Lung (tissue), 12 donors: ENCODE data around the gene ENTPD6. TPM values are rescaled to one million over a fixed set of nuclear protein-coding genes. Genes with fewer than 3 reads are reported as not detected.

Source experiments
- ATAC-seq: fragments of 200-7000 bp; cut with Tn5 transposase; one replicate; pipeline ENCODE4 v1.9.1; 2020; ENCODE audit warnings: moderate number of reproducible peaks; ENCODE audit not compliant: insufficient read depth, low FRiP score
- DNase-seq, 3 donors: peaks; one replicate each; pipeline ENCODE4 v3.0.0-alpha.2; 2013 to 2017
- H3K27ac ChIP-seq, 2 donors: one replicate each; pipeline ENCODE4 v1.5.1; 2013; ENCODE audit warnings: mild to moderate bottlenecking in 2 of 2, moderate library complexity in 2 of 2, control low read depth in 1 of 2, inconsistent platforms in 1 of 2, low read depth in 1 of 2, low read length in 1 of 2
- H3K27me3 ChIP-seq, 3 donors: one replicate each; pipeline ENCODE4 v1.5.1; 2013; ENCODE audit warnings: low read length in 2 of 3; ENCODE audit not compliant: control insufficient read depth in 3 of 3, insufficient read depth in 3 of 3
- H3K36me3 ChIP-seq, 4 donors: one replicate each; pipeline ENCODE4 v1.5.1; 2013; ENCODE audit warnings: low read length in 4 of 4, mild to moderate bottlenecking in 1 of 4, moderate library complexity in 1 of 4; ENCODE audit not compliant: control insufficient read depth in 4 of 4, insufficient read depth in 4 of 4
- H3K4me1 ChIP-seq, 5 donors: one replicate each; pipeline ENCODE4 v1.5.1; 2013; ENCODE audit warnings: low read length in 5 of 5, mild to moderate bottlenecking in 2 of 5, moderate library complexity in 1 of 5; ENCODE audit not compliant: control insufficient read depth in 5 of 5, insufficient read depth in 5 of 5
- H3K4me3 ChIP-seq: one replicate; pipeline ENCODE4 v1.5.1; 2013; ENCODE audit warnings: mild to moderate bottlenecking, control low read depth, moderate library complexity
- H3K9ac ChIP-seq, 2 donors: one replicate each; pipeline ENCODE4 v1.5.1; 2013; ENCODE audit warnings: low read length in 2 of 2, control low read depth in 1 of 2; ENCODE audit not compliant: insufficient read depth in 1 of 2
- H3K9me3 ChIP-seq, 4 donors: one replicate each; pipeline ENCODE4 v1.5.1; 2013; ENCODE audit warnings: low read length in 3 of 4, mild to moderate bottlenecking in 1 of 4, moderate library complexity in 1 of 4; ENCODE audit not compliant: control insufficient read depth in 4 of 4, insufficient read depth in 3 of 4
- CTCF ChIP-seq: IDR thresholded peaks from 2 replicates; pipeline ENCODE4 v1.5.1; 2012; ENCODE audit warnings: mild to moderate bottlenecking; ENCODE audit errors: control extremely low read depth, extremely low read depth
- WGBS, 2 donors: extraction: QIAGEN DNeasy Blood & Tissue Kit; methylation state at CpG; one replicate each; pipeline ENCODE4 v1.1.7; 2013; 5-methylcytosine and 5-hydroxymethylcytosine counted together
- polyA plus RNA-seq, 2 donors: library from polyadenylated mRNA; stranded (reverse); fragments of 200-250 nt; gene quantifications; one replicate each; pipeline ENCODE4 v1.2.1, GENCODE V29; 2013
- total RNA-seq, 2 donors: library from RNA; depleted of rRNA in 1 of 2; stranded (reverse); fragments of >200 nt in 1 of 2; gene quantifications; one replicate each; pipeline ENCODE4 v1.2.1, GENCODE V29; 2014 to 2021
- donor health status: control.
- donor health status: control.
- donor health status: Bipolar disorder and iron deficiency.
- donor health status: healthy.
- donor health status: DM: yes; HTN: yes; CAD: no.

The ENTPD6 gene
- total and polyA plus RNA-seq, 4 donors, result 33.8 to 78.8 (median 52.2) TPM

GRCh38 chr20:25207960-25208534 lies 12.5 kb downstream of the ENTPD6 start:
- Histone ChIP-seq H3K27me3 (no peaks in the 10 kb centered on the region), H3K4me1 (peaks cover 0 to 2% (median 0%) of the 10 kb centered on the region in 5 donors), H3K4me3 (no peak overlapping the region), H3K9ac (no peak overlapping the region), H3K36me3 (peaks cover 0 to 23% (median 10%) of the 10 kb centered on the region in 4 donors), H3K9me3 (no peaks in the 10 kb centered on the region), H3K27ac (no peak overlapping the region)
- no peak for DNase-seq
- 81 to 91% methylated on average over 9 of the region's 9 CpGs for WGBS, 2 donors
- TF ChIP-seq CTCF, result no peak
- ATAC-seq, result no peak

GRCh38 chr20:25209400-25209799 lies 13.9 kb downstream of the ENTPD6 start:
- no peak for ATAC-seq
- no peak for TF ChIP-seq CTCF
- 94 to 96% methylated on average over 1 of the region's 1 CpG for WGBS, 2 donors

GRCh38 chr20:25209911-25210310 lies 14.4 kb downstream of the ENTPD6 start:
- ATAC-seq (no peak), DNase-seq (no peak)
- H3K4me3 ChIP-seq, result no peak overlapping the region
- peaks cover 2 to 34% (median 17%) of the 10 kb centered on the region in 4 donors for H3K36me3 ChIP-seq
- H3K9ac ChIP-seq, result no peak overlapping the region
- WGBS, 2 donors, result 97% methylated on average over 12 of the region's 12 CpGs
- no peaks in the 10 kb centered on the region for H3K9me3 ChIP-seq
- H3K27me3 ChIP-seq, result no peaks in the 10 kb centered on the region
- no peak overlapping the region for H3K27ac ChIP-seq
- TF ChIP-seq CTCF, result no peak
- H3K4me1 ChIP-seq, result no peaks in the 10 kb centered on the region

More at GRCh38 chr20:25209400-25209799, 13.9 kb downstream of the ENTPD6 start:
- H3K36me3 ChIP-seq, result peaks cover 0 to 32% (median 17%) of the 10 kb centered on the region in 4 donors
- H3K27ac ChIP-seq, result no peak overlapping the region
- H3K9me3 ChIP-seq, result no peaks in the 10 kb centered on the region
- no peak overlapping the region for H3K4me3 ChIP-seq
- no peak for DNase-seq
- H3K9ac ChIP-seq, result no peak overlapping the region
- no peaks in the 10 kb centered on the region for H3K4me1 ChIP-seq
- no peaks in the 10 kb centered on the region for H3K27me3 ChIP-seq

- WGBS, 2 donors, result 86 to 91% methylated on average over 7 of the region's 7 CpGs
- H3K4me1 ChIP-seq, result no peaks in the 10 kb centered on the region
- no peaks in the 10 kb centered on the region for H3K27me3 ChIP-seq
- no peak overlapping the region for H3K9ac ChIP-seq
- no peak overlapping the region for H3K4me3 ChIP-seq
- no peak for TF ChIP-seq CTCF
- DNase-seq, result no peak
- H3K27ac ChIP-seq, result no peak overlapping the region
- ATAC-seq, result no peak
- peaks cover 11 to 40% (median 23%) of the 10 kb centered on the region in 4 donors for H3K36me3 ChIP-seq
- H3K9me3 ChIP-seq, result no peaks in the 10 kb centered on the region
These were observed 15.8 kb downstream of the ENTPD6 start for GRCh38 chr20:25211273-25211672.
